ENCODE measurements around the gene DECR2. TPM values are rescaled to one million over a fixed set of nuclear protein-coding genes. Genes with fewer than 3 reads are reported as not detected.

DECR2 gene
- total and polyA plus RNA-seq, 12 donors = 5.9 to 143 (median 41.7) TPM

GRCh38 chr16:442976-443375, 41.3 kb downstream of the DECR2 start:
- no peaks in the 10 kb centered on the region for H3K4me1 ChIP-seq (replicated peaks in 1 of 2)
- intact Hi-C loops (cut with DNase I) = no loop called here
- TF ChIP-seq CTCF (IDR thresholded peaks at IDR 0.05) (no peak), POLR2A (IDR thresholded peaks at IDR 0.05) (no peak)

GRCh38 chr16:444027-444426, 42.3 kb downstream of the DECR2 start:
- no peak overlapping the region for H3K4me3 ChIP-seq
- H3K27me3 ChIP-seq = no peaks in the 10 kb centered on the region
- DNase-seq = no peak
- no peak for TF ChIP-seq CTCF (IDR thresholded peaks at IDR 0.05)
- no peak for TF ChIP-seq POLR2A (IDR thresholded peaks at IDR 0.05)
- WGBS, 4 donors = 95 to 97% (median 95%) methylated on average over 10 of the region's 10 CpGs
- no peaks in the 10 kb centered on the region for H3K9me3 ChIP-seq (replicated peaks in 1 of 3)
- no peak overlapping the region for H3K27ac ChIP-seq
- H3K36me3 ChIP-seq (replicated peaks in 1 of 2) = no peaks in the 10 kb centered on the region
- no peaks in the 10 kb centered on the region for H3K4me1 ChIP-seq (replicated peaks in 1 of 2)
- intact Hi-C loops (cut with DNase I) = no loop called here

More at GRCh38 chr16:442976-443375, 41.3 kb downstream of the DECR2 start:
- WGBS, 4 donors = 77 to 86% (median 81%) methylated on average over 6 of the region's 6 CpGs
- Histone ChIP-seq H3K36me3 (replicated peaks in 1 of 2) (no peaks in the 10 kb centered on the region), H3K27me3 (no peaks in the 10 kb centered on the region), H3K27ac (no peak overlapping the region), H3K9me3 (replicated peaks in 1 of 3) (no peaks in the 10 kb centered on the region), H3K4me3 (no peak overlapping the region)
- DNase-seq = no peak

- Histone ChIP-seq H3K36me3 (replicated peaks in 1 of 2) (no peaks in the 10 kb centered on the region), H3K27me3 (no peaks in the 10 kb centered on the region), H3K4me3 (no peak overlapping the region), H3K27ac (no peak overlapping the region), H3K9me3 (replicated peaks in 1 of 3) (no peaks in the 10 kb centered on the region), H3K4me1 (replicated peaks in 1 of 2) (no peaks in the 10 kb centered on the region)
- WGBS, 4 donors = 90 to 100% (median 94%) methylated on average over 1 to 4 of the region's 4 CpGs
- TF ChIP-seq POLR2A (IDR thresholded peaks at IDR 0.05) = no peak
- TF ChIP-seq CTCF (IDR thresholded peaks at IDR 0.05) = no peak
- DNase-seq = no peak
- intact Hi-C loops (cut with DNase I) = no loop called here
These were observed 43.9 kb downstream of the DECR2 start for GRCh38 chr16:445566-445965.

- intact Hi-C loops (cut with DNase I) = no loop called here
- no peaks in the 10 kb centered on the region for H3K27me3 ChIP-seq
- no peak overlapping the region for H3K27ac ChIP-seq
- no peaks in the 10 kb centered on the region for H3K9me3 ChIP-seq (replicated peaks in 1 of 3)
- 79 to 83% (median 80%) methylated on average over 8 of the region's 8 CpGs for WGBS, 4 donors
- TF ChIP-seq CTCF (IDR thresholded peaks at IDR 0.05) = no peak
- TF ChIP-seq POLR2A (IDR thresholded peaks at IDR 0.05) = no peak
- DNase-seq = no peak
- H3K36me3 ChIP-seq (replicated peaks in 1 of 2) = no peaks in the 10 kb centered on the region
- H3K4me3 ChIP-seq = no peak overlapping the region
- H3K4me1 ChIP-seq (replicated peaks in 1 of 2) = no peaks in the 10 kb centered on the region
These were observed 48.7 kb downstream of the DECR2 start for GRCh38 chr16:450385-450784.

All from adrenal gland (tissue), 12 donors.